ACC112 (cell line): ENCODE data around the gene IQSEC1.

Experiments
- H2AFZ ChIP-seq: fragments of 200-600 bp; sonication (generic); one replicate; pipeline ENCODE4 v1.6.0; 2017; ENCODE audit warnings: antibody characterized with exemption, low read length; ENCODE audit not compliant: unreplicated experiment
- H3K27ac ChIP-seq: fragments of 200-600 bp; sonication (generic); 2 replicates; pipeline ENCODE4 v1.5.1; 2014; ENCODE audit warnings: low read depth, mild to moderate bottlenecking, antibody characterized with exemption, low read length, moderate library complexity
- H3K27me3 ChIP-seq: fragments of 200-600 bp; sonication (generic); 2 replicates; pipeline ENCODE4 v1.6.1; 2014; ENCODE audit warnings: mild to moderate bottlenecking, antibody characterized with exemption, low read length, moderate library complexity, mixed read lengths; ENCODE audit not compliant: insufficient read depth
- H3K36me3 ChIP-seq: fragments of 200-600 bp; sonication (generic); 2 replicates; pipeline ENCODE4 v1.6.1; 2016; ENCODE audit warnings: mild to moderate bottlenecking, antibody characterized with exemption, low read length, moderate library complexity, mixed read lengths; ENCODE audit not compliant: insufficient read depth
- H3K4me1 ChIP-seq: fragments of 200-600 bp; sonication (generic); one replicate; pipeline ENCODE4 v1.6.1; 2016; ENCODE audit warnings: low read length, mixed read lengths; ENCODE audit not compliant: insufficient read depth, unreplicated experiment, control insufficient read depth
- H3K4me3 ChIP-seq: fragments of 200-600 bp; sonication (generic); 2 replicates; pipeline ENCODE4 v1.5.1; 2014; ENCODE audit warnings: mild to moderate bottlenecking, low read depth, low read length
- H3K79me2 ChIP-seq: fragments of 200-600 bp; sonication (generic); one replicate; pipeline ENCODE4 v1.6.0; 2016; ENCODE audit warnings: low read length; ENCODE audit not compliant: control insufficient read depth, unreplicated experiment, insufficient read depth

Gene IQSEC1

DNA sequence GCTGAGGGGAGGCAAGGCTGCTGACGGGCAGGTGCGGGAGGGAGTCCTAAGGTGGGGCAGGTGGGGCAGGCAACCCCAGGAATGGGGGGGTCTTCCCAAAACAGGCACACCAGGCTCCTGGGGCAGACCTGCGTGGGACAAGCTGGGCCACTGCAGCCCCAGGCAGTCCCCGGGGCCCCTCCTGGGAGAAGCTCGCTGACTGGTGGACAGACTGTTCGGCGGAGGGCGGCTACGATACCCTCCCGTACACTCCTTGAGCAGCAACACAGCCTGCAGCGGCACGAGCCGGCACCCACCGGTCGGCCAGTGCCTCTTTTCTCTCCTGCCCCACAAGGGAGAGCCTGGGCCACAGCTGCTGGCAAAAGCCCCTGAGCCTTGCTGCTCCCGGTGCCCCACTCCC, 165.9 kb downstream of the IQSEC1 start:
- H3K4me3 ChIP-seq: no peak overlapping the region
- H3K27ac ChIP-seq: no peak overlapping the region
- no peaks in the 10 kb centered on the region for H3K36me3 ChIP-seq
- no peak overlapping the region for H2AFZ ChIP-seq
- H3K27me3 ChIP-seq: no peaks in the 10 kb centered on the region
- no peaks in the 10 kb centered on the region for H3K4me1 ChIP-seq
- H3K79me2 ChIP-seq: no peaks in the 10 kb centered on the region

DNA sequence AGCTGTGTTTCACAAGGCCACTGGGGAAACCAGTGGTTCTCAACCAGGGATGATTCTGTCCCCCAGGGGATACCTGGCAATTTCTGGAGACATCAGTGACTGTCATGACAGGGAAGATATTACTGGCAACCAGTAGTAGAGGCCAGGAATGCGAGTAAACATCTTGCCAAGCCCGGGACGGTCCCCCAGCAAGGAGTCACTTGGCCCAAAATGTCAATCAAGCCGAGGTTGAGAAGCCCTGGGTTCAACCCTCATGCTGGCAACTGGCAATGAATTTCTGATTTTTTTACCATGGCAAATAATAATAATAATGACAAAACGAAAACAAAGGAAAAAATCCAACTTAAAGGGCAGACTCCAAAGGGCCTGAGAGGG, 166.3 kb downstream of the IQSEC1 start:
- Histone ChIP-seq H3K27ac (no peak overlapping the region), H2AFZ (no peak overlapping the region), H3K4me1 (no peaks in the 10 kb centered on the region), H3K27me3 (no peaks in the 10 kb centered on the region), H3K36me3 (no peaks in the 10 kb centered on the region), H3K4me3 (no peak overlapping the region), H3K79me2 (no peaks in the 10 kb centered on the region)

GRCh38 chr3:12906141-12906915, 166.9 kb downstream of the IQSEC1 start:
- Histone ChIP-seq H3K4me1 (no peaks in the 10 kb centered on the region), H2AFZ (no peak overlapping the region), H3K27me3 (no peaks in the 10 kb centered on the region), H3K36me3 (no peaks in the 10 kb centered on the region), H3K79me2 (no peaks in the 10 kb centered on the region), H3K27ac (no peak overlapping the region), H3K4me3 (no peak overlapping the region)

GRCh38 chr3:12905316-12906071, 167.7 kb downstream of the IQSEC1 start:
- no peaks in the 10 kb centered on the region for H3K36me3 ChIP-seq

DNA sequence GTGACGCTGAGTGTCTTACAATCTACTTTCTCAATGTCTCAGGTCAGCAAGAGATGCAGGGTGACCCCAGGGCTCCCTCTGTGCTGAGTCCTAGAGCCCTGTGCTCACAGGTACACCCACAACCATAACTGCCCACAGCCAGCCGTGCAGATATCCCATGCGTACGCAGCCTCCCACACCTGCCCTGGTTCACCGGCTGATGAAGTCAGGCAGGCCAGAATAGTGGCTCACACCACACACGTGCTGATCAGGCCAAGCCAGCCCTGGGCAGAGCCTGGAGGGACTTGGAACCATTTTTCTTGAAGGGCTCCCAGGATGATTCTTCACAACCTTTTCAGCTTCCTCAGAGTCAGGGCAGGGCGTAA, 168.3 kb downstream of the IQSEC1 start:
- Histone ChIP-seq H3K4me3 (no peak overlapping the region), H2AFZ (no peak overlapping the region), H3K27me3 (no peaks in the 10 kb centered on the region), H3K27ac (no peak overlapping the region), H3K36me3 (no peaks in the 10 kb centered on the region), H3K79me2 (no peaks in the 10 kb centered on the region), H3K4me1 (no peaks in the 10 kb centered on the region)

More at GRCh38 chr3:12905316-12906071, 167.7 kb downstream of the IQSEC1 start:
- no peak overlapping the region for H3K27ac ChIP-seq
- H3K4me1 ChIP-seq: no peaks in the 10 kb centered on the region
- no peak overlapping the region for H2AFZ ChIP-seq
- H3K4me3 ChIP-seq: no peak overlapping the region
- no peaks in the 10 kb centered on the region for H3K79me2 ChIP-seq
- H3K27me3 ChIP-seq: no peaks in the 10 kb centered on the region

DNA sequence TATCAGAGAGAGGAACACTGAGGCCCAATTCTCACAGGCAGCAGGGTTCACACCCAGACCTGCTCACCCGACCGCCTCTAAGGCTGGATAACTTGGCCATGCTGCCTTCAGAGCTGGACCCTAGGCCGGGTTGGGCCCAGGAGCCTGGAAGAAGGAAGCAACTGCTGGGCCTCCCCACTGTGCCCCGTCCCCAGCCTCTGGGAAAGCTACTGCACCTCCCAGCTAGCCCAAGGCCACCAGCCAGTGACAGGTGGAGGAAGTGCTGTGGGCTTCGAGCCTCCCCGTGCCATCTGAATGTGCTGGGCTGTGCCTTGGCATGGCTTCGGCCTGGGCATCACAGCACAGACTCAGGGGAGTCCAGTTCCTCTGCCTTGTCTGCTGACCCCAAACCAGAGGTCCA, 169.3 kb downstream of the IQSEC1 start:
- Histone ChIP-seq H3K79me2 (no peaks in the 10 kb centered on the region), H3K27ac (no peak overlapping the region), H3K27me3 (no peaks in the 10 kb centered on the region), H3K4me3 (no peak overlapping the region), H3K4me1 (no peaks in the 10 kb centered on the region), H3K36me3 (no peaks in the 10 kb centered on the region), H2AFZ (no peak overlapping the region)

DNA sequence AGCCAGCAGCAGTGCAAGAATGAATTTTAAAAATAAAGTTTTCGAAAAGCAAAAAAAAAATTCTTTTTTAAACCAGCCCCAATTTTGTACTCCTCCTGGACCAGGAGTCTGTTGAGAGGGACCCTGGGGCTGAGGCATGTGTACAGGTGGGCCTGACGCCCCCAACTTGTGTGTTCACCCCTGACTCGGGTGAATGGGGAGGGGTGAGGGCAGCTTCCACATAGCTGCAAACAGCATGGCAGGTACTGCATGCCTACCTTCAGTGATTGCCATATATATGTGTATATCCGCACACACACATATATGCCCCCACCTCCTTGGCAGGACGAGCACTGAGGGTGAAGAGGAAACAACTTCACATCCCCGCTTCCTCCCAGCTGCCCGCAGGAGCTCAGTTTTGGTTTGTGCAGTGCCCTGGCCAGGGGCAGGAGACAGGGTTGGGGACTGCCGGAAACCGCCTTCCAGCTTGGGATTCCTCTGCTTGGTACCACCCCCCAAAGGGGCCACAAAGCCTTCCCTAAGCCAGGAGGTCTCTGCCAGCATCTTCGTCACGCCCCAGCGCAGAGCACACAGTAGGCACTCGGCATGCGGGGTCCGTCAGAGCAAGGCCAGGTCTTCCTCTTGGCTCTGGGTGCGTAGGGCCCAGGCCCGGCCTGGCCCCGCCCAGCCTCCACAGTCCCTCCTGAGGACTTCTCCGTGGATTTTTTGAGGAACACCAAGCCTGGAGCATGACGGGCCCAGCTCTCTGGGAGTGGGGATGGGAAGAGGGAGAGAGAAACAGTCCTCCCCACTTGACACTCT, 170.0 kb downstream of the IQSEC1 start:
- no peak overlapping the region for H3K27ac ChIP-seq
- H3K27me3 ChIP-seq: no peaks in the 10 kb centered on the region
- H3K4me3 ChIP-seq: no peak overlapping the region
- H2AFZ ChIP-seq: no peak overlapping the region
- no peaks in the 10 kb centered on the region for H3K36me3 ChIP-seq
- H3K79me2 ChIP-seq: no peaks in the 10 kb centered on the region
- H3K4me1 ChIP-seq: no peaks in the 10 kb centered on the region

DNA sequence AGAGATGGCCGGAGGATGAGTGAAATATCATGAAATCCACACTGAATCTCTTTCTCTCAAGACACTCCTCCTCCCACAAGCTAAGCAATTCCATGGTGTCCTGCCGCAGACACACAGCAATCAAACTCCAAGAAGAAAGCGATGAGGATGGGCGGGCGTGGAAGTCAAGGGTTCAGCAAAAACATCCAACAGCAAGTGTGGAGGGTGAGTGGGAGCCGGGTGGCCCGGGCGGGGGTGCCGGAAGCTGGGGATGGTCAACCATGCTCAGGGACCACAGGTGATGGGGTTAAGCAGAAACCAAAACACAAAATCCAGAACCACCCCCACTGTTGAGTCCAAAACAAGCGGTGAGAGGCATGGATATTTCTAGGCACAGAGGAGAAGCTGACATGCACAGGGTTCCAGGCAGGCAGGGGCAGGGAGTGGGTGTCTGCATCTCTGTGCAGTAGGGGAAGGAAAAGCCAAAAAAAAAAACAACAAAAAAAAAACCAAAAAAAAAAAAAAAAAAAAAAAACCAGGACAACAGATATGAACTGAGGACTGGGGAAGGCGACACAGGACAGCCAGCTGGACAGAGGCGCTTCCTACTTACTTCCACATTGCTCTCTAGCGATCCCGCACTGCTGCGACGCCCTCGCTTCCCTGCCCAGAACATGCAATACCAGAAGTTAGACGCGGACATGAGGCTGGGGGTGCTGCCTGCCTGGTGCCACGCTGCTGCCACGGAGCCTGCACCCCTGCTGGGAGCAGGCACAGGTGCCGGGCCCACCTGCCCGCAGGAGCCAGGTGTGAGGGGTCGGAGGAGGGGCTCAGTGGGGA, 170.8 kb downstream of the IQSEC1 start:
- H3K27me3 ChIP-seq: no peaks in the 10 kb centered on the region
- no peaks in the 10 kb centered on the region for H3K79me2 ChIP-seq
- H3K36me3 ChIP-seq: no peaks in the 10 kb centered on the region
- H3K4me1 ChIP-seq: no peaks in the 10 kb centered on the region
- no peak overlapping the region for H3K27ac ChIP-seq
- no peak overlapping the region for H3K4me3 ChIP-seq
- H2AFZ ChIP-seq: no peak overlapping the region

DNA sequence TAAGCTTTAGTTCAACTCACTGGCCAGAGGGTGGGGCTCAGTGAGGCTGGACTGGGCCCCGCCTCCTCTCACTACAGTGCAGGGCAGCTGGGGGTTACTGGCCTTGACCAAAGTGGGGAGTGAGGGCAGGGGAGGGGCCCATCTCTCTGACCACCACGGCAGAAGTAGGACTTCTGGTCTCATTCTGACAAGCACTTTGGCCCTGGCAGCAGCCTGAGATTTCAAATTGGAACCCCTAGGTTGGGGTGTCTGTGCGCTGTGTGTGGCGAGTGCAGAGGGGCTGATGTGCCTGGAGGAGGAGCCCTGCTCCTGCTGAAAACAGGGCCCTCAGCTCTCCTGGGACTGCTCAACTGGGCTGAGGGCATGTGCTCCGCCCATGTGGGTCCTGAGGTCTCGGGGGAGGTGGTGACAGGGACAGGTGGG, 171.6 kb downstream of the IQSEC1 start:
- Histone ChIP-seq H3K36me3 (no peaks in the 10 kb centered on the region), H3K4me1 (no peaks in the 10 kb centered on the region), H3K27ac (no peak overlapping the region), H3K4me3 (no peak overlapping the region), H3K79me2 (no peaks in the 10 kb centered on the region), H3K27me3 (no peaks in the 10 kb centered on the region), H2AFZ (no peak overlapping the region)

DNA sequence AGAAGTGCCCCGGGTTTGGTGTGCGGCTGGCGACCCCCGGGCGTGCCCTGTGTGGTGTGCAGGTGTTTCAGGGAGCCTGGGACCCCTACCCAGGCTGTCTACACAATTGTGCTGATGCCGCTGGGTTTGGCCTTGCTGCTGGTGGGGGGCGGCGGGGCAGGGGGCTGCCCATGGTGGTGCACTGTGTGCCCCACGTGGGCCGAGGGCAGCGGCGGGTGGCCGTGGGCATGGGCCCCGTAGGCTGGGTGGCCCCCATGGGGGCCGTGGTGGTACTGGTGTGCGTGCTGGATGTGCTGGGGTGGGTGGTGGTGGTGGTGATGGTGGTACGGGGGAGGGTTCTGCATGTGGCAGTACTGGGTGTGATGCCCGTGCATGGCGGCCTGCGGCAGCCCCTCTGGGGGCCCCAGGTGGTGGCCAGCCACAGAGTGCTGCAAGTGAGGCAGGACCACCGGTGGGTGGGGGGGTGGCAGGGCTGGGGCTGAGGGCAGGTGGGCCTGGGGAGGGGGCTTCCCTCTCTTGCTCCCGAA, 172.3 kb downstream of the IQSEC1 start:
- Histone ChIP-seq H3K4me3 (no peak overlapping the region), H3K4me1 (no peaks in the 10 kb centered on the region), H3K79me2 (no peaks in the 10 kb centered on the region), H3K36me3 (no peaks in the 10 kb centered on the region), H2AFZ (no peak overlapping the region), H3K27me3 (no peaks in the 10 kb centered on the region), H3K27ac (no peak overlapping the region)
